Karpas-422 (cell line): ENCODE data around the gene ABHD18. TPM values are rescaled to one million over a fixed set of nuclear protein-coding genes. Genes with fewer than 3 reads are reported as not detected.
A peak's percentile ranks its signal among the peaks of the same experiment; 100 is the strongest.
"Not testable (repeated sequence)": the region's sequence is repeated elsewhere in the genome, so short reads cannot be mapped to it uniquely, and the experiment has no call there.

Experiments
- DNase-seq: peaks from one replicate; pipeline ENCODE4 v3.0.0-alpha.2; 2015
- H2AFZ ChIP-seq: fragments of 200-600 bp; sonication (generic); 2 replicates; pipeline ENCODE4 v1.6.1; 2014; ENCODE audit warnings: antibody characterized with exemption, low read length, mixed read lengths
- H3K27ac ChIP-seq: fragments of 200-600 bp; sonication (generic); 2 replicates; pipeline ENCODE4 v1.5.1; 2014; ENCODE audit warnings: mild to moderate bottlenecking, low read length, moderate library complexity
- H3K27me3 ChIP-seq: fragments of 200-600 bp; sonication (generic); 2 replicates; pipeline ENCODE4 v1.6.1; 2014; ENCODE audit warnings: low read length, mixed read lengths
- H3K36me3 ChIP-seq: fragments of 200-600 bp; sonication (generic); 2 replicates; pipeline ENCODE4 v1.6.1; 2014; ENCODE audit warnings: low read length, mixed read lengths; ENCODE audit not compliant: insufficient read depth
- H3K4me1 ChIP-seq: fragments of 200-600 bp; sonication (generic); 2 replicates; pipeline ENCODE4 v1.6.1; 2014; ENCODE audit warnings: mild to moderate bottlenecking, low read length, mixed read lengths
- H3K4me2 ChIP-seq: fragments of 200-600 bp; sonication (generic); 2 replicates; pipeline ENCODE4 v1.6.1; 2014; ENCODE audit warnings: low read length, low read depth, mild to moderate bottlenecking; ENCODE audit not compliant: poor library complexity, severe bottlenecking
- H3K4me3 ChIP-seq: fragments of 200-600 bp; sonication (generic); 2 replicates; pipeline ENCODE4 v1.5.1; 2014; ENCODE audit warnings: mild to moderate bottlenecking, antibody characterized with exemption, low read length, mixed read lengths
- H3K79me2 ChIP-seq: fragments of 200-600 bp; sonication (generic); 2 replicates; pipeline ENCODE4 v1.6.1; 2014; ENCODE audit warnings: mild to moderate bottlenecking, low read length, mixed read lengths
- H3K9ac ChIP-seq: fragments of 200-600 bp; sonication (generic); 2 replicates; pipeline ENCODE4 v1.6.0; 2014; ENCODE audit warnings: low read length
- H3K9me2 ChIP-seq: fragments of 200-600 bp; sonication (generic), shearing (Covaris generic); replicated peaks from 2 replicates; pipeline ENCODE4 v1.6.0; 2014; ENCODE audit warnings: mild to moderate bottlenecking, low read length, moderate library complexity; ENCODE audit not compliant: insufficient read depth
- H3K9me3 ChIP-seq: fragments of 300-700, 200-600 bp; sonication (generic); 2 replicates; pipeline ENCODE4 v1.6.1; 2014; ENCODE audit warnings: low read length, mixed read lengths
- H4K20me1 ChIP-seq: fragments of 200-600 bp; sonication (generic); 2 replicates; pipeline ENCODE4 v1.6.1; 2014; ENCODE audit warnings: mild to moderate bottlenecking, antibody characterized with exemption, low read length, low read depth; ENCODE audit not compliant: insufficient read depth
- total RNA-seq: library from RNA; depleted of rRNA; stranded (reverse); fragments of >200 nt; shearing (Covaris generic); gene quantifications from 2 replicates; pipeline ENCODE4 v1.2.3, GENCODE V29; 2014; ENCODE audit warnings: low replicate concordance; rRNA removed

Gene ABHD18
- total RNA-seq, 1 experiment from 2014 or later, result 36.6 TPM

GRCh38 chr4:128061566-128062536 is 96.6 kb downstream of the ABHD18 start:
- H3K9me3 ChIP-seq, result no peaks in the 10 kb centered on the region
- peak overlapping the region; percentile 4; the same call in 1 of the 2 replicates for H2AFZ ChIP-seq
- peak overlapping the region; percentile 86 for H3K9ac ChIP-seq
- H3K79me2 ChIP-seq, result peaks cover 65% of the 10 kb centered on the region
- no peaks in the 10 kb centered on the region for H4K20me1 ChIP-seq
- peak overlapping the region; percentile 78 for H3K4me3 ChIP-seq
- peak; percentile 84 for DNase-seq
- H3K36me3 ChIP-seq, result no peaks in the 10 kb centered on the region
- peaks cover 29% of the 10 kb centered on the region for H3K4me1 ChIP-seq
- no peaks in the 10 kb centered on the region for H3K9me2 ChIP-seq
- H3K27ac ChIP-seq, result peak overlapping the region; percentile 81
- no peaks in the 10 kb centered on the region for H3K27me3 ChIP-seq
- peak overlapping the region; percentile 96 for H3K4me2 ChIP-seq

- Histone ChIP-seq H3K4me1 (peaks cover 18% of the 10 kb centered on the region), H3K79me2 (peaks cover 99% of the 10 kb centered on the region)
- not testable (repeated sequence) for H3K9me3 ChIP-seq, H3K4me3 ChIP-seq, H3K9me2 ChIP-seq, DNase-seq, H3K4me2 ChIP-seq, H3K27me3 ChIP-seq, H4K20me1 ChIP-seq, H3K27ac ChIP-seq, H3K36me3 ChIP-seq, H3K9ac ChIP-seq, H2AFZ ChIP-seq
Observed at GRCh38 chr4:128066453-128066820, 101.2 kb downstream of the ABHD18 start.

GRCh38 chr4:128068918-128069317 is 103.7 kb downstream of the ABHD18 start:
- Histone ChIP-seq H3K79me2 (peaks cover 98% of the 10 kb centered on the region), H3K4me1 (peaks cover 6% of the 10 kb centered on the region), H2AFZ (no peak overlapping the region), H3K9ac (no peak overlapping the region), H3K27ac (no peak overlapping the region), H3K4me3 (no peak overlapping the region), H3K9me3 (no peaks in the 10 kb centered on the region), H3K9me2 (no peaks in the 10 kb centered on the region), H3K36me3 (no peaks in the 10 kb centered on the region), H3K27me3 (no peaks in the 10 kb centered on the region), H3K4me2 (no peak overlapping the region), H4K20me1 (0 out of 2 replicates have a peak, but pooled peaks cover 2% of the 10 kb centered on the region)
- DNase-seq, result peak; percentile 69

GRCh38 chr4:128076464-128076863 is 111.3 kb downstream of the ABHD18 start:
- no peaks in the 10 kb centered on the region for H3K4me1 ChIP-seq
- no peak overlapping the region for H2AFZ ChIP-seq
- H3K27me3 ChIP-seq, result no peaks in the 10 kb centered on the region
- H4K20me1 ChIP-seq, result no peaks in the 10 kb centered on the region
- H3K9ac ChIP-seq, result no peak overlapping the region
- H3K9me3 ChIP-seq, result no peaks in the 10 kb centered on the region
- no peak overlapping the region for H3K4me3 ChIP-seq
- H3K4me2 ChIP-seq, result no peak overlapping the region
- H3K36me3 ChIP-seq, result peaks cover 43% of the 10 kb centered on the region
- H3K27ac ChIP-seq, result no peak overlapping the region
- peaks cover 72% of the 10 kb centered on the region for H3K79me2 ChIP-seq
- no peaks in the 10 kb centered on the region for H3K9me2 ChIP-seq
- DNase-seq, result no peak

Other genes with a start within 250 kb of the ABHD18 start
- not detected in 2 replicates for gene SLC25A31, start 235.0 kb upstream of the ABHD18 start, total RNA-seq
- 0.40 and 1.9 TPM in 2 replicates for gene HSPA4L, start 183.1 kb upstream of the ABHD18 start, total RNA-seq
- 31.2 and 68.1 TPM in 2 replicates for gene PLK4, start 84.5 kb upstream of the ABHD18 start, total RNA-seq
- 57.2 and 99.5 TPM in 2 replicates for gene MFSD8, start 233 bp upstream of the ABHD18 start, total RNA-seq
- gene LARP1B, start 95.9 kb downstream of the ABHD18 start, total RNA-seq, result 45.9 and 62.8 TPM in 2 replicates